MCF 10A (cell line): ENCODE data around the gene SLC13A2. TPM values are rescaled to one million over a fixed set of nuclear protein-coding genes. Genes with fewer than 3 reads are reported as not detected.

Experiments
- BruUV-seq: library from RNA; stranded (reverse); fragments of 400-500 nt; replicated peaks from 2 replicates; lab custom pipeline; 2021; lab: Mats Ljungman, UMichigan
- CTCF ChIA-PET: fragments of 300-600 bp; sonication (Branson Sonifier 250); formaldehyde crosslinking; extraction: SDS; loops from one replicate; lab custom pipeline; 2021; ENCODE audit warnings: antibody characterized with exemption, inconsistent platforms; lab: Yijun Ruan, JAX
- POLR2A ChIA-PET: fragments of 300-600, 350-650 bp; sonication (Branson Sonifier 250); formaldehyde crosslinking; extraction: SDS; loops from one replicate; lab custom pipeline; 2020; ENCODE audit warnings: antibody characterized with exemption, inconsistent platforms; lab: Yijun Ruan, JAX
- DNase-seq: peaks from one replicate; pipeline ENCODE4 v3.0.0-alpha.2; 2018; ENCODE audit not compliant: unreplicated experiment
- H3K27ac Mint-ChIP-seq: one replicate; pipeline ENCODE4 v1.8.0; 2022; ENCODE audit warnings: mild to moderate bottlenecking, low read depth, mixed read lengths; ENCODE audit not compliant: unreplicated experiment
- H3K27me3 Mint-ChIP-seq: one replicate; pipeline ENCODE4 v1.8.0; 2022; ENCODE audit warnings: mixed read lengths; ENCODE audit not compliant: insufficient read depth, unreplicated experiment
- H3K36me3 Mint-ChIP-seq: one replicate; pipeline ENCODE4 v1.8.0; 2022; ENCODE audit warnings: mild to moderate bottlenecking, moderate library complexity, mixed read lengths; ENCODE audit not compliant: insufficient read depth, unreplicated experiment
- H3K4me1 Mint-ChIP-seq: one replicate; pipeline ENCODE4 v1.8.0; 2022; ENCODE audit warnings: mixed read lengths; ENCODE audit not compliant: insufficient read depth, unreplicated experiment
- H3K4me3 Mint-ChIP-seq: one replicate; pipeline ENCODE4 v1.8.0; 2022; ENCODE audit warnings: mild to moderate bottlenecking, moderate library complexity, mixed read lengths; ENCODE audit not compliant: unreplicated experiment
- H3K9me3 Mint-ChIP-seq: one replicate; pipeline ENCODE4 v1.8.0; 2022; ENCODE audit warnings: mixed read lengths; ENCODE audit not compliant: unreplicated experiment
- intact Hi-C: fragments of 100-400 bp; cut with micrococcal nuclease; formaldehyde crosslinking; loops from 2 replicates; pipeline ENCODE4 v1.14.1; 2022
- total RNA-seq: library from RNA; stranded (reverse); gene quantifications from 2 replicates; pipeline ENCODE4 v1.2.3, GENCODE V29; 2022
- TF ChIP-seq, protein P1 (sequence below): fragments of 200-600 bp; IDR thresholded peaks from one replicate; pipeline ENCODE4 v1.8.0; 2022; ENCODE audit warnings: antibody characterized with exemption, mild to moderate bottlenecking; ENCODE audit not compliant: unreplicated experiment

Gene SLC13A2
- total RNA-seq, 1 experiment from 2014 or later, result not detected

DNA sequence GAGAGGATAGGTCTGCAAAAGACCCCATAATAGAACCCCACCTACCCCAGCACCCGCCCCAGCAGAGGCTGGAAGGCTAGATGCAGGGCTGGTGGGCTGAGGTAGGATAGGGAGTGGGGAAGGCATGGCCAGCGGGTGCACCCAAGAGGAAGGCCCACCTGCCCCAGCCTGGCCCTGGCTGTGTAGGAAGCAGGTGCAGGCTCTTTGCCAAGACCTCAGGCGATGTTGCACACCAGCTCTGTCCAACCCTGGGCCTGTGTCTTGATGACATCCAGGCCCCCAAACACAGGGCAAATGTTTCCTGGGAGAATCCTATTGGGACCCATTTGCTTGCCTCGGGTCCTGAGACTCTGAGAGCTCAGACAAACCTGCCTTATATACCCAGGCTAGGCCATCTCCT is 66.8 kb downstream of the SLC13A2 start:
- TF ChIP-seq, protein P1, sequence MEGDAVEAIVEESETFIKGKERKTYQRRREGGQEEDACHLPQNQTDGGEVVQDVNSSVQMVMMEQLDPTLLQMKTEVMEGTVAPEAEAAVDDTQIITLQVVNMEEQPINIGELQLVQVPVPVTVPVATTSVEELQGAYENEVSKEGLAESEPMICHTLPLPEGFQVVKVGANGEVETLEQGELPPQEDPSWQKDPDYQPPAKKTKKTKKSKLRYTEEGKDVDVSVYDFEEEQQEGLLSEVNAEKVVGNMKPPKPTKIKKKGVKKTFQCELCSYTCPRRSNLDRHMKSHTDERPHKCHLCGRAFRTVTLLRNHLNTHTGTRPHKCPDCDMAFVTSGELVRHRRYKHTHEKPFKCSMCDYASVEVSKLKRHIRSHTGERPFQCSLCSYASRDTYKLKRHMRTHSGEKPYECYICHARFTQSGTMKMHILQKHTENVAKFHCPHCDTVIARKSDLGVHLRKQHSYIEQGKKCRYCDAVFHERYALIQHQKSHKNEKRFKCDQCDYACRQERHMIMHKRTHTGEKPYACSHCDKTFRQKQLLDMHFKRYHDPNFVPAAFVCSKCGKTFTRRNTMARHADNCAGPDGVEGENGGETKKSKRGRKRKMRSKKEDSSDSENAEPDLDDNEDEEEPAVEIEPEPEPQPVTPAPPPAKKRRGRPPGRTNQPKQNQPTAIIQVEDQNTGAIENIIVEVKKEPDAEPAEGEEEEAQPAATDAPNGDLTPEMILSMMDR, result no peak
- ChIA-PET CTCF (interaction anchor here (0.6 to 2.9 kb wide), 29 partner anchors 10 to 814 kb away, joined by 3 to 98 read pairs (median 4); partner anchors contain the start of genes FOXN1, PIGS and SEBOX), POLR2A (interaction anchor here (0.6 to 1.6 kb wide), 4 partner anchors 31 to 183 kb away, joined by 3 to 5 read pairs (median 4); partner anchors contain the start of genes PIGS and SPAG5)
- Mint-ChIP-seq H3K9me3 (no peaks in the 10 kb centered on the region), H3K4me3 (no peak overlapping the region), H3K36me3 (no peaks in the 10 kb centered on the region), H3K4me1 (peaks cover 5% of the 10 kb centered on the region), H3K27me3 (peaks cover 12% of the 10 kb centered on the region), H3K27ac (no peak overlapping the region)
- no TSS peak for BruUV-seq
- intact Hi-C loops, result loop anchor here (1.0 to 10.0 kb wide), 3 partner anchors 46 to 308 kb away; partner anchors contain the start of genes IFT20 and TNFAIP1
- no peak for DNase-seq

- ChIA-PET CTCF (interaction anchor here (0.6 to 2.9 kb wide), 32 partner anchors 9 to 388 kb away, joined by 3 to 98 read pairs (median 4); partner anchors contain the start of genes FOXN1 and PIGS), POLR2A (interaction anchor here (1.0 to 1.4 kb wide), 2 partner anchors 46 to 49 kb away, joined by 3 to 4 read pairs; no protein-coding TSS in a partner anchor)
- TF ChIP-seq, protein P1, result no peak
- H3K27ac Mint-ChIP-seq, result no peak overlapping the region
- no peaks in the 10 kb centered on the region for H3K9me3 Mint-ChIP-seq
- intact Hi-C loops, result loop anchor here (5.0 to 10.0 kb wide), 2 partner anchors 207 to 309 kb away; partner anchors contain the start of genes IFT20 and TNFAIP1
- no peak overlapping the region for H3K4me3 Mint-ChIP-seq
- peaks cover 11% of the 10 kb centered on the region for H3K4me1 Mint-ChIP-seq
- no TSS peak for BruUV-seq
- no peaks in the 10 kb centered on the region for H3K36me3 Mint-ChIP-seq
- DNase-seq, result no peak
- peaks cover 12% of the 10 kb centered on the region for H3K27me3 Mint-ChIP-seq
Observed at GRCh38 chr17:28541439-28541838, 68.0 kb downstream of the SLC13A2 start.

- TF ChIP-seq, protein P1, result no peak
- peaks cover 11% of the 10 kb centered on the region for H3K4me1 Mint-ChIP-seq
- no peak for DNase-seq
- no peak overlapping the region for H3K4me3 Mint-ChIP-seq
- no TSS peak for BruUV-seq
- H3K9me3 Mint-ChIP-seq, result no peaks in the 10 kb centered on the region
- H3K27me3 Mint-ChIP-seq, result no peaks in the 10 kb centered on the region
- ChIA-PET CTCF (interaction anchor here (0.6 to 2.6 kb wide), 2 partner anchors 50 to 1277 kb away, joined by 3 to 13 read pairs; no protein-coding TSS in a partner anchor), POLR2A (interaction anchor here (0.7 to 1.1 kb wide), 2 partner anchors 10 to 52 kb away, joined by 3 read pairs; no protein-coding TSS in a partner anchor)
- intact Hi-C loops, result loop anchor here (5.0 to 10.0 kb wide), 2 partner anchors 210 to 312 kb away; partner anchors contain the start of genes IFT20 and TNFAIP1
- peaks cover 6% of the 10 kb centered on the region for H3K36me3 Mint-ChIP-seq
- peak overlapping the region; percentile 16 for H3K27ac Mint-ChIP-seq
Observed at GRCh38 chr17:28544402-28545140, 71.1 kb downstream of the SLC13A2 start.

DNA sequence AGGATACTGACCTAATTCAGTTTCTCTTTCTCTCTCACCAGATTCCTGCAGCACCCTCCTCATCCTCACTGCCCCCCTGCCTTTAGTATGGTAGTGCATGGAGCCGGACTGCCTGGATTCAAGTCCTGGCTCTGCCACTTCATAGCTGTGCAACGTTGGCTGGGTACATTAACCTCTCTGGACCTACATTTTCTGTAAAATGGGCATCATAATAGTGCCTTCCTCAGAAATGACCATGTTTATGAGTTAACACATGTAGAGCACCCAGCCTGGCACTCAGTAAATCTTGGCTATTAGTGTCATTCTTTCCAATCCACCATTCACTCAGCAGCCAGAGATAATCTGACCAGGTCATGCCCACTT is 71.7 kb downstream of the SLC13A2 start:
- CTCF ChIA-PET, result interaction anchor here (0.6 kb wide), 1 partner anchor 1277 kb away, joined by 3 read pairs; no protein-coding TSS in a partner anchor
- intact Hi-C loops, result loop anchor here (10.0 kb wide), 1 partner anchor 210 kb away; the partner anchor contains the start of genes IFT20 and TNFAIP1
- Mint-ChIP-seq H3K27me3 (no peaks in the 10 kb centered on the region), H3K9me3 (no peaks in the 10 kb centered on the region), H3K4me3 (no peak overlapping the region), H3K36me3 (peaks cover 6% of the 10 kb centered on the region), H3K27ac (peak overlapping the region; percentile 16), H3K4me1 (peaks cover 11% of the 10 kb centered on the region)
- no peak for DNase-seq
- BruUV-seq, result no TSS peak
- TF ChIP-seq, protein P1, result no peak
- POLR2A ChIA-PET, result interaction anchor here (1.1 kb wide), 1 partner anchor 53 kb away, joined by 3 read pairs; no protein-coding TSS in a partner anchor
